Mesothelial cell of epicardium (in vitro differentiated cells): Measurements from ENCODE around the gene DIRAS3. TPM values are rescaled to one million over a fixed set of nuclear protein-coding genes. Genes with fewer than 3 reads are reported as not detected.
"Not testable (repeated sequence)": the region's sequence is repeated elsewhere in the genome, so short reads cannot be mapped to it uniquely, and the experiment has no call there.

Experiments used
- DNase-seq, 2 experiments: peaks; one replicate each; pipeline ENCODE4 v3.0.0; 2021; ENCODE audit warnings: low spot score in 2 of 2; ENCODE audit not compliant: unreplicated experiment in 2 of 2
- H3K27ac Mint-ChIP-seq: 2 replicates; pipeline ENCODE4 v1.8.0; 2021; ENCODE audit warnings: mixed read lengths
- H3K27me3 Mint-ChIP-seq: 2 replicates; pipeline ENCODE4 v1.8.0; 2021; ENCODE audit warnings: low read depth, mixed read lengths
- H3K36me3 Mint-ChIP-seq: 2 replicates; pipeline ENCODE4 v1.8.0; 2021; ENCODE audit warnings: mixed read lengths
- H3K4me1 Mint-ChIP-seq: 2 replicates; pipeline ENCODE4 v1.8.0; 2021; ENCODE audit warnings: mixed read lengths
- H3K4me3 Mint-ChIP-seq: 2 replicates; pipeline ENCODE4 v1.8.0; 2021; ENCODE audit warnings: mild to moderate bottlenecking, moderate library complexity, mixed read lengths
- H3K9me3 Mint-ChIP-seq: 2 replicates; pipeline ENCODE4 v1.8.0; 2021; ENCODE audit warnings: mixed read lengths
- total RNA-seq: library from RNA; stranded (reverse); gene quantifications from 3 replicates; pipeline ENCODE4 v1.2.1, GENCODE V29; 2021
- TF ChIP-seq, protein P1 (sequence below): fragments of 200-600 bp; sonication (generic); IDR thresholded peaks from one replicate; pipeline ENCODE4 v1.5.0; 2021; ENCODE audit warnings: antibody characterized with exemption; ENCODE audit not compliant: unreplicated experiment

DIRAS3 gene
- total RNA-seq, 1 donor from 2014 or later: 2.0 TPM

DNA sequence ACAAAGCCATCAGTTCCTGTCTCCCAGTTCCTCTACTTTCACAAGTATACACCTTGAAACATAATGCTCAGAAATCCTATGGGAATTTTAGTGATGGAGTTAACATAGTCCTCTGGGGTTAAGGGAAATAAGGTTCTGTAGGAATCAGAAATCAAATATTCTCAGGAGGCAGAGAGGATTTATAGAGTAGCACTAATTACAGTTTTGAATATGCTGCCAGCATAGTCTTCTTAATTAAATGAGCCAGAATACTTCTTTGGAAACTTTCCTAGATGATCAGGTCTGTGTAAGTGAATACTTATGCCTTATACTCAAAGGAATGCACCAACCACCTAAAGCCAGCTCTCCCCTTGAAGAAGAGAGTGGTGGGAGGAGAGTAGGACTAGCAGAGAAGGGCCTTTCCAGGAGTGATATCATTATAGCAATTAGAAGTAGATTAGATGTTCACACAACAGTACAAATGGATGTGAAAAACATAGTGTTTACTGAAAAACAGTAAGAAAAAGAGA, 31.4 kb upstream of the DIRAS3 start:
- Mint-ChIP-seq H3K36me3 (no peaks in the 10 kb centered on the region), H3K27ac (no peak overlapping the region)

DNA sequence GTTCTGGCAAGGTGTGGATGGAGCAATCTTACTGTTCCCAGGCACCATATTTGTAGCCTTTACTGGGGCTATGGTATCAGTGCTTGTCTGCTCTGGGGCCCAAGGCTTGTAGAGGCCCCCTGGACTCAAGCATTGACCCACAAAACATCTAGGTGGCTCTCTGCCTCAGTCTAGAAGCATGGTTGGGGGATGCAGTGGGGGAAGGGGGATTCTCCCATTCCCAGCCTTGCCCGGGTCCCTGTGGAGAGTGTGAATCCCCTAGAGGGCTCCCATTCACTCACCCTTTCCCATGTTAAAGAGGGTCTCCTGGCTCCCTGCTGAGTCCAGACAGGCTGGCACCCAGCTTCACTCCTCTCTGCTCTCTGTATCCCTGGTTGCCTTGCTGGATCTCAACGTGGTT, 28.2 kb upstream of the DIRAS3 start:
- TF ChIP-seq, protein P1, sequence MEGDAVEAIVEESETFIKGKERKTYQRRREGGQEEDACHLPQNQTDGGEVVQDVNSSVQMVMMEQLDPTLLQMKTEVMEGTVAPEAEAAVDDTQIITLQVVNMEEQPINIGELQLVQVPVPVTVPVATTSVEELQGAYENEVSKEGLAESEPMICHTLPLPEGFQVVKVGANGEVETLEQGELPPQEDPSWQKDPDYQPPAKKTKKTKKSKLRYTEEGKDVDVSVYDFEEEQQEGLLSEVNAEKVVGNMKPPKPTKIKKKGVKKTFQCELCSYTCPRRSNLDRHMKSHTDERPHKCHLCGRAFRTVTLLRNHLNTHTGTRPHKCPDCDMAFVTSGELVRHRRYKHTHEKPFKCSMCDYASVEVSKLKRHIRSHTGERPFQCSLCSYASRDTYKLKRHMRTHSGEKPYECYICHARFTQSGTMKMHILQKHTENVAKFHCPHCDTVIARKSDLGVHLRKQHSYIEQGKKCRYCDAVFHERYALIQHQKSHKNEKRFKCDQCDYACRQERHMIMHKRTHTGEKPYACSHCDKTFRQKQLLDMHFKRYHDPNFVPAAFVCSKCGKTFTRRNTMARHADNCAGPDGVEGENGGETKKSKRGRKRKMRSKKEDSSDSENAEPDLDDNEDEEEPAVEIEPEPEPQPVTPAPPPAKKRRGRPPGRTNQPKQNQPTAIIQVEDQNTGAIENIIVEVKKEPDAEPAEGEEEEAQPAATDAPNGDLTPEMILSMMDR: no peak
- Mint-ChIP-seq H3K9me3 (peaks cover 17% of the 10 kb centered on the region), H3K27ac (no peak overlapping the region), H3K4me3 (no peak overlapping the region), H3K27me3 (no peaks in the 10 kb centered on the region), H3K36me3 (peaks cover 3% of the 10 kb centered on the region), H3K4me1 (no peaks in the 10 kb centered on the region)
- no peak for DNase-seq

More for the DNA sequence above, 31.4 kb upstream of the DIRAS3 start:
- Mint-ChIP-seq H3K4me1 (no peaks in the 10 kb centered on the region), H3K27me3 (no peaks in the 10 kb centered on the region), H3K4me3 (no peak overlapping the region), H3K9me3 (peaks cover 9% of the 10 kb centered on the region)
- TF ChIP-seq, protein P1: no peak
- DNase-seq: no peak

DNA sequence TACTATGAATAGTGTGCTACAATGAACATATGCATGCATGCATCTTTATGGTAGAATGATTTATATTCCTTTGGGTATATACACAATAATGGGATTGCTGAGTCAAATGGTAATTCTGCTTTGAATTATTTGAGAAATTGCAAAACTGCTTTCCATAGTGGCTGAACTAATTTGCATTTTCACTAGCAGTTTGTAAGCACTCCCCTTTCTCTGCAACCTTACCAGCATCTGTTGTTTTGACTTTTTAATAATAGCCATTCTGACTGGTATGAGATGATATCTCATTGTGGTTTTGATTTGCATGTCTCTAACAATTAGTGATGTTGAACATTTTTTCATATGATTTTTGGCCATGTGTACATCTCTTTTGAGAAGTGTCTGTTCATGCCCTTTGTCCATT, 24.0 kb upstream of the DIRAS3 start:
- no peak overlapping the region for H3K4me3 Mint-ChIP-seq

DNA sequence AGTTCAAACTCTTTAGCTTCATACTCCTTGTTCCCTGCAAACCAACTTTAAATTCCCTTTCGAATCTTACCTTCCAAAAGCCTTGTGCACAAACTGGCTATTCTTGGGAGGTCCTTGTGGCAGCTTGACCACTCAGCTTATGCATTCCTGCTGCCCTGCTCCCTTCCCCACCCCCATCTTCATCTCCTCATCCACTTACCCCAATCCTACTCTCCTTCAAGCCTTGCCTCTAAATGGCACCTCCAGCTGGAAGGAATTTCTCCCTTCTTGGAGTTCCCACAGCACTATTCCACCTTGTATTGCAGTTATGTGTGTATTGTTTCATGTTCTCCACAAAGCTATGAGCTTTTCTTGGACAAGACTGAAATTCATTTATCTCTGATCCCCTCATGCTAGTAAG, 15.3 kb upstream of the DIRAS3 start:
- no peaks in the 10 kb centered on the region for H3K27me3 Mint-ChIP-seq
- H3K4me3 Mint-ChIP-seq: no peak overlapping the region
- no peak overlapping the region for H3K27ac Mint-ChIP-seq
- peaks cover 39% of the 10 kb centered on the region for H3K9me3 Mint-ChIP-seq
- no peaks in the 10 kb centered on the region for H3K36me3 Mint-ChIP-seq
- no peaks in the 10 kb centered on the region for H3K4me1 Mint-ChIP-seq
- TF ChIP-seq, protein P1: no peak
- no peak for DNase-seq

More for the DNA sequence above, 24.0 kb upstream of the DIRAS3 start:
- Mint-ChIP-seq H3K36me3 (peaks cover 4% of the 10 kb centered on the region), H3K9me3 (peaks cover 24% of the 10 kb centered on the region), H3K4me1 (no peaks in the 10 kb centered on the region), H3K27ac (no peak overlapping the region), H3K27me3 (no peaks in the 10 kb centered on the region)
- TF ChIP-seq, protein P1: no peak
- DNase-seq: no peak

DNA sequence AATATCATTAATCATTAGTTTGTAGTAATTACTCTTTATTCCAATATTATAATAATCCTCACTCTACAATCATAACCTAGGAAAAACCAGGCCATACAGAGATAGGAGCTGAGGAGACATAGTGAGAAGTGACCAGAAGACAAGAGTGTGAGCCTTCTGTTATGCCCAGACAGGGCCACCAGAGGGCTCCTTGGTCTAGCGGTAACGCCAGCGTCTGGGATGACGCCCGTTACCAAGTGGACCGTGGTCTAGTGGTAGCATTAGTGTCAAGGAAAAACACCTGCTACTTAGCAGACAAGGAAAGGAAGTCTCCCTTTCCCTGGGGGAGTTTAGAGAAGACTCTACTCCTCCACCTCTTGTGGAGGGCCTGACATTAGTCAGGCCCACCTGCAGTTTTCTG, 7.6 kb upstream of the DIRAS3 start:
- peaks cover 43% of the 10 kb centered on the region for H3K9me3 Mint-ChIP-seq
- not testable (repeated sequence) for H3K4me1 Mint-ChIP-seq, H3K27ac Mint-ChIP-seq, H3K36me3 Mint-ChIP-seq, H3K27me3 Mint-ChIP-seq, DNase-seq, H3K4me3 Mint-ChIP-seq

DNA sequence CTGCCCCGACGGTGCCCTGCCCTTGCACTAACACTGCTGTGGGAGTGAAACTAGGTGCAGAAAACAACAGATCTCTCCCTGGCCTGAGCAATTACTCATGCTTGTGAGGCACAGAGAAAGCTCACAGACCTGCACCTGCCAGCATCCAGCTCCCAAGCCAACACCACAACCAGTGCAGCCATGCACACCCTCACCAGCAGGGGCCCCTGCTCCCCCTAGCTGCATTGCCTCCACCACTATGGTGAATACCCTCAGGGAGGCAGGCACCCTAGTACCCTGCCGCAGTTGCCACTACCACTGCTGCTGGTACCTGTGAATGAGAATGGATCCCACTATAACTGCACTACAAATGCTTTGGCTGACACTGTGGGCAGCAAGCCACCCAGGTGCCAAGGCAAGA, 7.1 kb upstream of the DIRAS3 start:
- H3K27ac Mint-ChIP-seq: no peak overlapping the region
- no peak for DNase-seq
- no peaks in the 10 kb centered on the region for H3K36me3 Mint-ChIP-seq
- no peaks in the 10 kb centered on the region for H3K27me3 Mint-ChIP-seq
- H3K4me1 Mint-ChIP-seq: no peaks in the 10 kb centered on the region
- peaks cover 38% of the 10 kb centered on the region for H3K9me3 Mint-ChIP-seq
- TF ChIP-seq, protein P1: no peak
- H3K4me3 Mint-ChIP-seq: no peak overlapping the region
